ENCODE results near the gene SMAD3. TPM values are rescaled to one million over a fixed set of nuclear protein-coding genes. Genes with fewer than 3 reads are reported as not detected.

SMAD3 gene
- 70.0 and 94.9 TPM in 2 replicates for total RNA-seq

GRCh38 chr15:67065531-67066005 is at the start of gene SMAD3:
TSS of gene SMAD3 (plus strand) at chr15:67065602. CDS start at chr15:67066155, 553 bp downstream.

Other genes with a start within 250 kb of the SMAD3 start
- 42.8 and 61.7 TPM in 2 replicates for gene AAGAB, start 189.1 kb downstream of the SMAD3 start, total RNA-seq
- 1.5 and 1.9 TPM in 2 replicates for gene IQCH, start 189.2 kb downstream of the SMAD3 start, total RNA-seq

Data from placental pericyte (primary cell).